GM19351 (cell line): ENCODE data around the gene SIPA1L3.

Experiments
- ATAC-seq: cut with Tn5 transposase; IDR thresholded peaks from one replicate; pipeline ENCODE4 v1.9.1; 2021; ENCODE audit warnings: mild to moderate bottlenecking, moderate library complexity; ENCODE audit not compliant: unreplicated experiment

Gene SIPA1L3

DNA sequence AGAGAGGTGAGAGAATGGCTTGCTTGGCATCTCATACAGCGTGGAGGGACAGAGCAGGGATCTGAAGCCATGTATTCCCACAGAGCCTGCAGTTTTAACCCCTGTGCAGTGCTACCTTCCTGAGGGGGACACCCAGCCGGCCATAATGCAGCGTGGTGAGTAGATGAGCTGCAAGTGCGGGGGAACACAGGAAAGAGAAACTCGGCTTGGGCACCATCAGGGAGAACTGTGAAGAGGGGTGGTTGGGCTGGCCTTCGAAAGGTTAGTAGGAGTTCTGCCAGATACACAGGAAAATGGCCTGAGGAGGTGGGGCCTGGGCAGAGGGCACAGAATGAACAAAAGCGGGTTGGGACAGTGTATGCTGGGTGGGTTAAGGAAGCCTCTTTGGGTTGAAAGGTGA, 88.3 kb downstream of the SIPA1L3 start:
- ATAC-seq = no peak

DNA sequence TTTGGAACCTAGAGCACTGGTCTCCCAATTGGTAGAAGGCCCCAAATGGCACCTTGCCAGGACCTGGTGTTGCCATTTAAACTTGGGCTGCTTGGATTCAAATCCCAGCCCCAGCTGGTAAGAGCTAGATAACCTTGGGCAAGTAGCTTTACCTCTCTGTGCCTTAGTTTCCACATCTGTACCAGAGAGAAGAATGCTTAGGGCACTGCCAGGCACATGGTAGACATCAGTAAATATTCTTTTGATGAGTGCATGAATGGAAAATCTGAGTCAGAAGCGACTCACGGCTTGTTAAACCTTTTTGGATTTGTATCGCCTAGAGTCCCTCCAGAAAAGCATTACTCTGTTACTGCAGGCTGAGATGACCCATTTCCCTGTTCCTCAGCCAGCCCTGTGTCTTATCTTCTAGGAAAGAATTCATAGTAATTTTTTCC, 90.9 kb downstream of the SIPA1L3 start:
- no peak for ATAC-seq

DNA sequence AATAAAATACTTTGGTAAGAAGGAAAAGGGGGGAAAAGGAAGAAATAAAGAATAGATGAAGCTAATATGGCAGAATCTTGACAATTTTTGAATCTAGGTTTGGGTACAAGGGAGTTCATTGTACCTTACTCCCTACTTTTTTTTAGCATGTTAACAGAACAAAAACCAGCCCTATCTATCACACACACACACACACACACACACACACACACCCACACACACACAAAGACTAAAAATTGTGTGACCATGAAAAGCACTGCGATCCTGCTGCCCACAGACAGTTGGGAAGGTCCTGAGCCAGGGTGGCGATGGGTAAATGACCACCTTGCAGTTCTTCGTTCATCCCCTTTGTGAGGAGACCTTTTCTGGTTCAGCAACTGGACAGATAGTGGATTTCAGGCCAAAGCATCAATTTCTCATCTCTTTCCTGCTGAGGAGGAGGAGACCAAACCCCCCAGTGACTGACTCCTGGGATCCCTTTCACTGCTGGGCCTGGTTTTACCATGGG, 91.8 kb downstream of the SIPA1L3 start:
- ATAC-seq = no peak

DNA sequence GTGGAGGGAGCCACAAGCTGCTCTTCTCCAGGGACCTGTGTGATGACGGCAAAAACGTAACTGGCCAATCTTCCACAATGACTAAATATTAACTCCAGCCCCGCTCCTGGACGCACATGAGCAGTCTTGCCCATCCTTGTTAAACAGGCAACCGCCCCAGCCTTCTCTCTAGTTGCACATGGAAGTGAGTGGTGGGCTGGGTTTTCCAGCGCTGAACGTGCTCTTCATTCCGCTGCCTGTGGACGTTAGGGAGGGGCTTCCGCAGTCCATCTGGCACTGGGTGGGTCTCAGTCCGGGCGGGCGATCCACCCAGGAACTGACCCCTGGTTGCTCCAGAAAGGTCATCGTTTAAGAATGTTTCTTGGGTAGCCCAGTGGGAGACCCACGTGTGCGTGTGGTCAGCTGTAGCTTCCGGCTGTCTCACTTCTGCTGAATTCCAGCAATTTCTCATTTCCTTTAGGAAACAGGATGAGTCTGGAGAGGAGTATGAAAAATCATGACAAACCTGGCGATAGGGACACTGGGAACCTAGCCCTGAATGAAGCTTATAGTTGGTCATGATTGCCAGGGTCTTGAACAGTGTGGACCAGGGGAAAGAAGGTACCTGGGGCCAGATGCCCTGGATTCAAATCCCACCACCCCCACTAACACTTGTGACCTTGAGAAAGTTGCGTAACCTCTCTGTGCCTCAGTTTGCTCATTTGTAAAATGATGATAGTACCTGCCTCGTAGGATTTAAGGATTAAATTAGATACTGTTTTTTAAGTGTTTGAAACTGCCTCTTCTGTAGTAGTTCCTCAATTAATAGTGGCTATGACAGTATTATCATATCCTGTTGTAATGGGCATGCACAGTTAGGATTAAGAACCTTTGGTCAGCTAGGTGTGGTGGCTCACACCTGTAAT, 92.6 kb downstream of the SIPA1L3 start:
- ATAC-seq = no peak

DNA sequence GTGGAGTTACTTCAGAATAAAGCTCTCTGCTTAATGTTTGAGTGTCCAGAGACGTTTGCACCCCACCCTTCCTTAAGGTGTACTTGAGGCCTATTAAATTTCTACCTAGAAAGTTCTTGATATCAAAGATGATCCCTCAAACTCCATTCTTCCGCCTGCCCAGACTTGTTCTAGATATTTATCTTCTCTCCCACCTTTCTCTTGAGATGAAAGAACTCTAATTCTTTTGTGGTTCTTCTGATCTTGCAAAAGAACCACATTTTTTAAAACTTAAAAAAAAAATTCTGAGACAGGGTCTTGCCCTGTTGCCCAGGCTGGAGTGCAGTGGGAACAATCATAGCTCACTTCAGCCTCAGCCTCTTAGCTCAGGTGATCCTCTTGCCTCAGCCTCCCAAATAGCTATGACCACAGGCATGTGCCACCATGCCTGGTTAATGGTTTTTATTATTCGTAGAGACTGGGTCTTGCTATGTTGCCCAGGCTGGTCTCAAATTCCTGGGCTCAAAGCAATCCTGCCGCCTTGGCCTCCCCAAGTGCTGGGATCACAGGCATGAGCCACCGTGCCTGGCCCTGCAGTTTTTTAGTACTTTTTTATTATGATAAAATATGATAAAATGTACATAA, 94.3 kb downstream of the SIPA1L3 start:
- no peak for ATAC-seq

DNA sequence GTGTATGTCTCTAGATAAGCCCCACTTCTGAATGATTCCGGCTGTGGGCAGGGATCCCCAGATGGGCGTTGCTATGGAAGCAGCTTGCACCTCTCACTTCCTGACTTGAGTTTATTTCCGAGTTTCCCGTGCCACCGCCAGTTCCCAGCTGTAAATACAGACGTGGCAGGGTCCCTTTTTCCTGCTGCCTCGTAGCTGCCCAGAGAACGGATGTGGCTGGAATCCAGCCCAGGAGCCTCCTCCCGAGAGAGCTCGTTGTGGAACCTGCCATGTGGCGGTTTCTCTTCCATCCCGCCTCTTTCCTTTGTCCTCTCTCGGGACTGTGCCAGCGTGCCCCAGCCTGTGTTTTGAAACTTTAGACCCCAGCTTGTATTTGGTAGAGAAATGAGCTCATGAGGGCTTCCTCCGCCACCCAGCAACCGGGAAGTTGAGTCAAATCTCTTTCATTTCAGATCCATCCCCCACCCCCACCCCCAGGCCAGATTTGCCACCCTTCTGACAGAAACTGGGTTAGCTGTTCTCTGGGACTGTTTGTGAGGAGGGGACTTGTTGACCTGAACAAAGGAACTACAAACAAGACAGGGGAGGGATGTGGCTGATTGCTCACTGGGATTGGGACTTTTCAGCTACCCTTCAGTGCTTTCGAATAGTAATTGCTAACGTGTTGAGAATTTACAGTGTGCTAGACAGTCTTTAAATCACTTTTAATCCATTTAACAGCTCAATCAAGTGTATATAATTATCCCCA, 96.6 kb downstream of the SIPA1L3 start:
- ATAC-seq = no peak

DNA sequence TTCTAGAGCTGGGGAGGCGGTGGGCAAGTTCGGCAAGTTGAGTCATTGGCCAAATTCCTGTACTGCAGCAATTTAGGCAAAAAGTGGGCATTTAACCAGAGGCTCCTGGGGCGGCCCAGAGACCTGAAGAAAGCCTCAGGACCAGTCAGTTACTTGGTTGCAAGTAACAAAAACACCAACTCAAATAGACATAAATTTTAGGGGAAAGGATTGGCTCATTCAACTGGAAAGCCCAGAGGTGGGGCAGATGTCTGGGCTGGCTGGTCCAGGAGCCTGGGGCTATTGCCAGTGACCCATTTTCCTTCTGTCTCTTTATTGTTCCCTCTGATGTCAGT, 97.1 kb downstream of the SIPA1L3 start:
- peak; percentile 8 for ATAC-seq

DNA sequence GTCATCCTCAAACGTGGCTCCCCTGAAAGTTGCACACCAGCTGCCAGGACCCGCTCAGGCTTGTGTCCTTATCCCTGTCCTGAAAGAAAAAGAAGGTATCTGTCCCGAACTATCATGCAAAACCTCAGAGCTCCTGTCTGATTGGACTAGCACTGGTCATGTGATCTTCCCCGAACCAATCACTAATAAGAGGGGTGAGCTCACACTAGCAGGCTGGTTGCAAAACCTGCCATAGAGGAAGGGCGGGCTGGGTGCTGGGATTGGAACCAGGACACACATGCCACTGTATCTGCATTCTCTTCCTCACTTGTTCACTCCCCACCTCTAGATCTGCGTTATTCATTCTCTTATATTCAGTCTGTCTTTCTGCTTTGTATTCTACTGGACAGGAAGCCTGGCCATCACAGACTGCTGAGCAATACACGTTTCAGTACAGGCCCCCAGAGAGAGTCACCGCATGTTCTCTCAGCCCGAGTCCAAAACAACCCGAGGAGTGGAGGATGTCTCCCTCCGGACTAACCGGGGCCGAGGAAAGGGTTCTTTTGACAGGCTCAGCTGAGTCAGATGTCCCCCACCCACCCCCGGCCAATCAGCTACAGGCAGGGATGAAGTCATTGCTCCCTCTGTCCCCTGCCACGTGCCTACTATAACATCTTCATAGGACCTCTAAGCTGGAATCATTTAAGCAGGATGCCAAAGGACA, 97.7 kb downstream of the SIPA1L3 start:
- peak; percentile 78 for ATAC-seq

DNA sequence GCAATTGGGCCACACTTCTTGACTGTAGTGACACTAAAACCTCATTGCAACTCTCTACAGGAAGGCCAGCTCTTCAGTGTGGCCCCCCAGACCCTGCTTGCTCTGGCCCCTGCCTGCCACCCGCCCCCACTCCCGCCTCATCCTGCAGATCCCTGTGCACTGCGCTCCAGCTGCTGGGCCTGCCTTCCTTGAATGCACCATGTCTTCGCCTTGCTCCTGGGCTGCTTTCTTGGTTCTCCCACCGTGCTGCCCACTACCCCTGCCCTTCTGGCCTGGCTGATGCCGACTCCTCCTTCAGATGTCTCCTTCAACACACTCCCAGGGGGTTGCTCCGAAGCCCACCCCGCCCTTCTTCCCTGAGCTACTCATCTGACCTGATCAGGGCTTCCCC, 98.2 kb downstream of the SIPA1L3 start:
- ATAC-seq = no peak

DNA sequence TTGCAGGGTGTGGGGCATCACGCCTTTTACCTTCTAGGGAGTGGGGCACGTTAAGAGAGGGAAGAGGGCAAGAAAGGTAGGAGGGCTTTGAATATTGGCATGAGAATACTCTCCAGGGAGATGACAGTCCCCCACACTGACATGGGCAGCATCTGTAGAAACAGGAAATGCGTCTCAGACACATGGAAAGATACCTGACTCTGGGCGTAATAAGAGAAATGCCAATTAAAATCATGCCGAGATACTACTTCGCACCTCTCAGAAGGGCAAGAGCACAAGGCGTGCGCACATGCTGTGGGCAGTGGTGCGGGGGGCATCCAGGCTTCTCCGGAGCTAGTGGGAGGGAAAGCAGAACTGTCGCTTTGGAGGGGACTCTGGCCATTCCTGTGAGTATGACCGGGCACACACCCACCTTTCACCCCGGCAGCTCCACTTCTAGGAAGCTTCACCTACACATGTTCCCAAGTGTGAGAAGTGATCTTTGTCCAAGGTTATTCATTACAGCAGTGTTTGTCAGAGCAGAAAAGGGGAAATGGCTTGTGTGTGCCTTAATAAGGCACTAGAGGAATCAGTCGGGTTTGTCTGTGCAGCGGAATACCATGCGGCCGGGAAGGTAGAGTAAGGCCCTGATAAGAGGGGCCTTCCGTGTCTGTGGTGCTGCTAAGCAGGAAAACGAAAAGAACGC, 99.5 kb downstream of the SIPA1L3 start:
- ATAC-seq = no peak

DNA sequence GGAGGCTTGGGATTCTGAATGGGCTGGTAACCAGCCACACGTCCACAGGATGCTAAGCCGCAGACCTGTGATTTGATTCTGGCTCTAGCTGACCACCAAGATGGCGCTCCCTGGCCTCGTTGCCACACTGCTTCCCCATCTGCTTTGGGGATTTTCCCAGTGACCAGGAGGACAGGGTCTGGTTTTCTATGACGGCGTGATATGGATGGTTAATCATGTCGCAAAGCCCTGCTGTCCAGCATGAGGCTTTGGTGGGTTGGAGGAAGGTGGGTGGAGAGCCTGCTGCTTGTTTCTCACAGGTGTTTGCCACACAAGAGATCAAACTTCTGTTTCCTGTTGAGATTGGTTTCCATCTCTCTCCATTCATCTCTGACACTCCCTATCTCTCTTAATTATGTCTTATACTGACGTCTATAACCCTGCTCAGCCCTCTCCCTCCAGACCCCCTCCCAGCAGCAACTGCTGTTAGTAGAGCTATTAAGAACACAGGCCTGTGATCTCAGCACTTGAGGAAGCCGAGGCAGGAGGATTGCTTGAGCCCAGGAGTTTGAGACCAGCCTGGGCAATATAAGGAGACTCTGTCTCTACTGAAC, 102.7 kb downstream of the SIPA1L3 start:
- no peak for ATAC-seq

DNA sequence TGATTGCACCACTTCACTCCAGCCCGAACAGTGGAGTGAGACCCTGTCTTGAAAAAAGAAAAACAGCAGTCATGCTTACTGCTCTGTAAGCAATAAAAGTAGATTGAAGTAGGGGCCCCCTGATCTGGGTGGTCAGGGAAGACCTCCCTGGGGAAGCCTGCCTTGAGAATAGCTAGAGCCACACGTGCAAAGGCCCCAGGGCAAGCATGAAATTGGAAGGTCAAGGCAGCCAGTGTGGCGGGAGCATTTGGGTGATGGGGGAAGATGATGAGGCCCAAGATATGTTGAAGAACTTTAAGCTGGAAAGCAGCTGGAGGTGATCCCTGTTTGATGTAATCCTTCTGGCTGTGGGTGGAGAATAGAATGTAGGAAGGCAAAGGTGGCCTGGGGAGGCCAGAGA, 104.4 kb downstream of the SIPA1L3 start:
- ATAC-seq = no peak

DNA sequence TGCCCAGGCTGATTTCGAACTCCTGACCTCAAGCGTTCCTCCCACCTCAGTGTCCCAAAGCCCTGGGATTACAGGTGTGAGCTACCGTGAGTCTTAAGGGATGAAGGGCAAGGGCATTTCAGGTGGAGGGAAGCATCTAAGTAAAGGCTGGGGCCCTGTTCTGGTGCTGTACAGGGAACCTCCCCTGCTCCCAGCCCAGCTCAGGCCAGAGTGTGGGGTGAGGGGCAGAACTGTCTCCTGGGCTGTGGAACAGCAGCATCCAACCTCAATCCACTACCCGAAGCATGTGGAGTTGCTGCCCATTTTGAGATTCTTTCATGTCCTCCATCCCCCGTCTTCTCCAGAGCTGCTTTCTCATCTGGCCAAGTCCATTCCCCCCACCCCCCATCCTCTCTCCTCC, 105.3 kb downstream of the SIPA1L3 start:
- no peak for ATAC-seq

DNA sequence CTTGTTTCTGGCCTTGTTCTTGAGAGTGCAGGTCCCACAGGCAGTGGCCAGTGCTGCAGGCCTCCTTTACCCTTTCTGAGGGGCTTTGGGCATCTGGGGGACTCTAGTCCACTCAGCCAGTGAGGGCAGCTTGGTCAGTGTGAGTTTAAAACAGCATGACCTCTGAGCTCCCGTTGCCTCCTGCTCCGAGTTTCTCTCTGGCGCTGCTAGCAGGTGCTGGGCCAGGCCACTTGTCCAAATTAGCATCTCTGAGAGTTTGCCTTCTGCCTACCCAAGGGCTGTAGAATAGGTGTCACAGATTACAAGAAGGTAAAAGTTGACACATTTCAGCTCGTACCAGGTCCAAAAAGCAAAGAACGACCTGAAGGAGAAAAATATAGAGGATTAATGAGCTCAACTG, 105.9 kb downstream of the SIPA1L3 start:
- ATAC-seq = no peak

DNA sequence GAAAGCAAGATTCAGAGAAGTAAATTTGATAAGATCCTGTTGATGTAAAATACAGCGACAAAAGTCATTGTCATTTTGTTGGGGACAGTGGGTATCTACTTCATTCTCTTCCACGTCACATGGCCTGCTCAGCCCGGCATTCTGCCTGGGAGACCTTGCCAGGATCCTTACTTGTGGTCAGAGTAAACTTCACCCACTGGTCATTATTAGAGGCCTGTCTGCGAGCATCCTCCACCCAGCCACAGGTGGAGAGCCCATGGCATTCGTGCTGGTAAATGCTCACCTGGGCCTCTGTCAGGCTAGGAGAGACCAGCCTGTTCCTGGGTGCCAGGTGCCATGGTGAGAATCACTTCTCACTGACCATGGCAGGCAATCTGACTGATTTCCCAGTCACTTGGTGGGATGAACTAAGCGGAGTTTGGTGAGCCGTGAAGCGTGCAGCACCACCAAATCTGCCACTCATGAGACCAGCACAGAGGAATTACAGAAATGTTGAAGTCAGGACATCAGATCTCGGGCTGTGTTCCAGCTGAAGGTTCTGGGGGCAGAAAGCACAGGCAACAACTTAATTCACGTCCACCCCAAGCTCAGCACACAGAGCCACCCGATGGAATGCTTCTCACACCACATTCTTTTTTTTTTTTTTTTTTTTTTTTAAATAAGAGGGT, 107.0 kb downstream of the SIPA1L3 start:
- no peak for ATAC-seq

DNA sequence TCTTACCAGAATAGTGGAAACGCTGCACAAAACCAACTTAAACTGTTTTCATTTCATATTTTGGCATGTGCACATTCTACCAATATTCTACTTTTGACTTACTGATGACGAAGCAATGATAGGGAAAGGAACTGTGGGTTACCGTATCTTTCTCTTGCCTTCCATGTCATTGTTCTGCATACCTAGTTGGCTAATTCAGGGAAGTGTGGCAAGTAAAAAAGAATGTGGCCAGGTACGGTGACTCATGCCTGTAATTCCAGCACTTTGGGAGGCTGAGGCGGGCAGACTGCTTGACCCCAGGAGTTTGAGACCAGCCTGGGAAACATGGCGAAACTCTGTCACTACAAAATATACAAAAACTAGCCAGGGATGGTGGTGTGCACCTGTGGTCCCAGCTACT, 108.2 kb downstream of the SIPA1L3 start:
- no peak for ATAC-seq

DNA sequence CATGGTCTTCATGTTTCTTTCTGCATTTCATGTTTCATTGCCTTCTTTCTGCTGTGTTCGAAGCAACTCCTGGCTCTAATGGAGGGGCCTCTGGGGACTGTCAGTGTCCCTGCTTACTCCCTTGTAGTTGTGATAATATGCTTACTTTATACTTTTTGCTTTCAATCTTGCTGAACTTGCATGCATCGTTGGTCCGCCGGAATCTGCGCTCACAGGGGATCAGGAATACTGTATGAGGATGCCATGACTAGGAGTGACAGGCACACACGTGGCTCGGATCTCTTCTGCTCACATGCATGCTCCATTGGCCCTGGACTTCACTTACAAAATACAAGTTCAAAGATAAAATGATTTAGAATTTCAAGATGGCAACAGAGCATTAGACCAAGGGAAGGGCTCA, 108.8 kb downstream of the SIPA1L3 start:
- no peak for ATAC-seq

DNA sequence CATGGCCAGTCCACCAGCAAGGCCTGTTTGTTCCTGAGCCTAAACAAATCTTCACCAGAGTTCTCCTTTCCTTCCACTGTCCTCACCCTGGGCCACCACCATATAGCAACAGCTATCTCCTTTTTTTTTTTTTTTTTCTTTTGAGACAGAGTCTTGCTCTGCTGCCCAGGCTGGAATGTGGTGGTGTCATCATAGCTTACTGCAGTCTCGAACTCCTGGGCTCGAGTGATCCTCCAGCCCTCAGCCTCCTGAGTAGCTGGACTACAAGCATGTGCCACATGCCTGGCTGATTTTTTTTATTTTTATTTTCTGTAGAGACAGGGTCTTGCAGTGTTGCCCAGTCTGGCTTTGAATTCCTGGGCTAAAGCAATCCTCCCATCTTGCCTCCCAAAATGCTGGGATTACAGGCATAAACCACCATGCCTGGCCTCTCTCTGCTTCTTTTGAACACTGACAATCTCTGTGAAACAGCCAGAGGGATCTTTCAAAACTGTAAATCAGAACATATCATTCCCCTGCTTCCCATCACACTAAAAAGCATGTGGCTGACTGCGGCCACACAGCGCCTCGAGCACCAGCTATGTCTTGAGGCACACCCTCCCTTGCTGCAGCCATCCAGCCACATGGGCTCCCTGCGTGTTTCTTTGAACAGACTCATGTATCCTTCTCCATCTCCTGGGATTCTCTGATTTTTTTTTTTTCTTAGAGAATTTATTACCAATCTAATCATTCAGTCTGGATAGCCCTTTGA, 110.6 kb downstream of the SIPA1L3 start:
- no peak for ATAC-seq
